Activated effector memory CD4-positive, alpha-beta T cell treated with Interleukin-2 at 50 U/mL for 16 hours (primary cell): ENCODE measurements around the gene IL10RA.

Source experiments
- DNase-seq: peaks from one replicate; pipeline ENCODE4 v3.0.0-alpha.2; 2020

The IL10RA gene

DNA sequence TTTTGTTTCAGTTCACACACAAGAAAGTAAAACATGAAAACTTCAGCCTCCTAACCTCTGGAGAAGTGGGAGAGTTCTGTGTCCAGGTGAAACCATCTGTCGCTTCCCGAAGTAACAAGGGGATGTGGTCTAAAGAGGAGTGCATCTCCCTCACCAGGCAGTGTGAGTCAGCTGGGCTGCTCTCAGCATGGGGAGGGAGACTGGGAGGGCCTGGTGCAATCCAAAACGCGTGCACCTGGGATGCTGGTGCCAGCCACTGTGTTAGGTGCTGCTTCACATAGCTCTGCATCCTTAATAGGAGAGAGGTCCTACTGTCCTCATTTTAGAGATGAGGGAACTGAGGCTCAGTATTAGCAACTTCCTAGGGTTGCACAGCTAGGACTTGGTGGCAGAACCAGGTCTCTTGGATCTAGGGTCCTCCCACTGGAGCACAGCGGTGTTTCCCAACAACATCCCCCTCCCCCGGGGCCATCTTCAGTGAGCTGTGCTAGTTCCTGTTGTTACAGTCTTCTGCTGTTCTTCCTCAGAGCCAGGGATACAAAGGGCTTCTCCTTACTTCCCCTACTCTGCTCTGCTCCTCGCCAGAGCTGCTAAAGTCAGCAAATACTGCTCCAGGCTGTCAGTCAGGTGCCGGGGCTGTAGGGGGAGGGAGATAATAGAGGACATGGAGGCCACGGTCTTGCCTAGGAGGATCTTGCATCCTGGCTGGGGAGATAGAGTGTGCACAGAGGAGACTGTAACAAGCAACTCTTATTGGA lies 8.0 kb downstream of the IL10RA start:
- DNase-seq = no peak

DNA sequence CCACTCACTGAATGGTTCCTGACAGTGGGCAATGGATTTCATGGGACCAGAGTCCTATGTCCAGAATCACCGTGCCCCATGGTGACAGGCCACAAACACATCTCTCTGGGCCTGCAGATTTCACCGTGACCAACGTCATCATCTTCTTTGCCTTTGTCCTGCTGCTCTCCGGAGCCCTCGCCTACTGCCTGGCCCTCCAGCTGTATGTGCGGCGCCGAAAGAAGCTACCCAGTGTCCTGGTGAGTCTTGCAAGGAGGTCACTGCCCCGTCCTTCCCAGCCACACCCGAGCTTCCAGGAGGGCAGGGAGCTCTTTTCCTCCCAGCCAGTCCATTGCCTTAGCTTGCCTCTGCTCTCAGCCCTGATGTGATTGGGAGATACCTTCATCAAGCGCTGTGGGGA lies 9.3 kb downstream of the IL10RA start:
- DNase-seq = no peak

DNA sequence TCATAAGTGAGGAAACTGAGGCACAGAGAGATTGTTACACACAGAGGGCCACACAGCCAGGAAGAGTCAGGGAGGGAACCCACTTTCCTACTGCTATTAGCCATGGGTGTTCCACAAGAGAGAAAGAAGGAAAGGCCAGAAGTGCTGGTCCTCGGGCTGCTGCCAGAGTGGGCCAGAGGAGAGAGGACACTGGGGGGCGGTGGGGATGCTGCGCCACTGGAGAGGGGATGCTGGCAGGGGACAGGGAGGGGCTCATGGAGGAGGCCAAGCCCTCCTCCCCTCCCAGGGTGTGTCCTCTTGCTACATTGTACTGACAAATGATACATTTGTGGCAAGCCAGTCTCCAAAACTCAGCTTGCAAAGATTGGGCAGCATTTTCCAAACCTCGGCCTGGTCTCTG lies 9.9 kb downstream of the IL10RA start:
- no peak for DNase-seq

DNA sequence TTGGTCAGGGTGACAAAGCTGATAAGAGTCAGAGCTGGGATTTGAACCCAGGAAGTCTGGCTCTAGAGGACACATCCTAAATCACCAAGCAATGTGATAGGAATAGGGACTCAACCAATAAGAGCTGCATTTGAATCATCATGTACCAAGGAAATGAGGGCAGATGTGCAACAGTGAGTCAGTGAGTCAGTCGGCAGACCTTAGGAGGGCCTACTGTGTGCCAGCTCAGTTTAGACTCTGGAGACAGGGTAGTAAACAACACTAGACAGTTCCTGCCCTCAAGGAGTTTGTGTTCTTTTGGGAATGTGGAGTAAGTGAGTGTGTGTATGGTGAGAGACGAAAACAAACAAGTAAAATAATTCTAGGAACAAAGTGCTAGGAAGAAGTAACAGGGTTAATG lies 11.2 kb downstream of the IL10RA start:
- no peak for DNase-seq

DNA sequence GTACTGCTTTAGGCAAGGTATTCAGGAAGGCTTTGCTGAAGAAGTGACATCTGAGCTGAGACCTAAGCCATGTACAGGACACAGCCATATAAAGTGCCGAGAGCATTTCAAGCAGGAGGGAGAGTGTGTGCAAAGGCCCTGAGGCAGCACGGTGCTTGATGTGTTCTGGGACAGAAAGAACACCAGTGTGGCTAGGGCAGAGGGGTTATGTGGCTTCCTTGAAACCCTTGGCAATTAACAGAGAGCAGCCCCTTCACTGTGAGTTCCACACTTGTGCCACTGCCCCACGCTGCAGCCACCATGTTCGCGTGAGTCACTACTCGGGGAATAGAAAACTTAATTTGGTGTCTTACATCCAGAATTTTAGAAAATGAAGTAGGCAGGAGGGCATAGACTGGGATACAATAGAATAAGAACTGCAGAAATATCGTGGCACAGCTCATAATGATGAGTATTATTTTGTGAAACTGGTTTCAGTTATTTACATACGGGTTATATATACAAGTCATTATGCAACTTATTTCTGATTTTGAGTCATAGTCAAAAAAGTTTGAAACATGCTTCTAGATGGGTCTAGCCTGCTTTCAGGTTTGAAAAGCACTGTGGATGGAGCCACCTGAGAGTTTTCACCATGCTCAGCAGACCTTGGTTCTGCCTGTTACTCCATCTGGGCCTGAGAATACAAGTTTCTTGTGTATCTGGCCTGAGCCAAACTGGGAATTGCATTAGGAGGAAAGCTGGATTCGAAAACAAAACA lies 11.8 kb downstream of the IL10RA start:
- DNase-seq = no peak

DNA sequence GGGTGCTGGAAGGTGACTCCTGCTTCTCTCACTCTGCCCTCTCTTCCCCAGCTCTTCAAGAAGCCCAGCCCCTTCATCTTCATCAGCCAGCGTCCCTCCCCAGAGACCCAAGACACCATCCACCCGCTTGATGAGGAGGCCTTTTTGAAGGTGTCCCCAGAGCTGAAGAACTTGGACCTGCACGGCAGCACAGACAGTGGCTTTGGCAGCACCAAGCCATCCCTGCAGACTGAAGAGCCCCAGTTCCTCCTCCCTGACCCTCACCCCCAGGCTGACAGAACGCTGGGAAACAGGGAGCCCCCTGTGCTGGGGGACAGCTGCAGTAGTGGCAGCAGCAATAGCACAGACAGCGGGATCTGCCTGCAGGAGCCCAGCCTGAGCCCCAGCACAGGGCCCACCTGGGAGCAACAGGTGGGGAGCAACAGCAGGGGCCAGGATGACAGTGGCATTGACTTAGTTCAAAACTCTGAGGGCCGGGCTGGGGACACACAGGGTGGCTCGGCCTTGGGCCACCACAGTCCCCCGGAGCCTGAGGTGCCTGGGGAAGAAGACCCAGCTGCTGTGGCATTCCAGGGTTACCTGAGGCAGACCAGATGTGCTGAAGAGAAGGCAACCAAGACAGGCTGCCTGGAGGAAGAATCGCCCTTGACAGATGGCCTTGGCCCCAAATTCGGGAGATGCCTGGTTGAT lies 12.6 kb downstream of the IL10RA start:
- no peak for DNase-seq

DNA sequence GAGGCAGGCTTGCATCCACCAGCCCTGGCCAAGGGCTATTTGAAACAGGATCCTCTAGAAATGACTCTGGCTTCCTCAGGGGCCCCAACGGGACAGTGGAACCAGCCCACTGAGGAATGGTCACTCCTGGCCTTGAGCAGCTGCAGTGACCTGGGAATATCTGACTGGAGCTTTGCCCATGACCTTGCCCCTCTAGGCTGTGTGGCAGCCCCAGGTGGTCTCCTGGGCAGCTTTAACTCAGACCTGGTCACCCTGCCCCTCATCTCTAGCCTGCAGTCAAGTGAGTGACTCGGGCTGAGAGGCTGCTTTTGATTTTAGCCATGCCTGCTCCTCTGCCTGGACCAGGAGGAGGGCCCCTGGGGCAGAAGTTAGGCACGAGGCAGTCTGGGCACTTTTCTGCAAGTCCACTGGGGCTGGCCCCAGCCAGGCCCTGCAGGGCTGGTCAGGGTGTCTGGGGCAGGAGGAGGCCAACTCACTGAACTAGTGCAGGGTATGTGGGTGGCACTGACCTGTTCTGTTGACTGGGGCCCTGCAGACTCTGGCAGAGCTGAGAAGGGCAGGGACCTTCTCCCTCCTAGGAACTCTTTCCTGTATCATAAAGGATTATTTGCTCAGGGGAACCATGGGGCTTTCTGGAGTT lies 13.3 kb downstream of the IL10RA start:
- DNase-seq = no peak

DNA sequence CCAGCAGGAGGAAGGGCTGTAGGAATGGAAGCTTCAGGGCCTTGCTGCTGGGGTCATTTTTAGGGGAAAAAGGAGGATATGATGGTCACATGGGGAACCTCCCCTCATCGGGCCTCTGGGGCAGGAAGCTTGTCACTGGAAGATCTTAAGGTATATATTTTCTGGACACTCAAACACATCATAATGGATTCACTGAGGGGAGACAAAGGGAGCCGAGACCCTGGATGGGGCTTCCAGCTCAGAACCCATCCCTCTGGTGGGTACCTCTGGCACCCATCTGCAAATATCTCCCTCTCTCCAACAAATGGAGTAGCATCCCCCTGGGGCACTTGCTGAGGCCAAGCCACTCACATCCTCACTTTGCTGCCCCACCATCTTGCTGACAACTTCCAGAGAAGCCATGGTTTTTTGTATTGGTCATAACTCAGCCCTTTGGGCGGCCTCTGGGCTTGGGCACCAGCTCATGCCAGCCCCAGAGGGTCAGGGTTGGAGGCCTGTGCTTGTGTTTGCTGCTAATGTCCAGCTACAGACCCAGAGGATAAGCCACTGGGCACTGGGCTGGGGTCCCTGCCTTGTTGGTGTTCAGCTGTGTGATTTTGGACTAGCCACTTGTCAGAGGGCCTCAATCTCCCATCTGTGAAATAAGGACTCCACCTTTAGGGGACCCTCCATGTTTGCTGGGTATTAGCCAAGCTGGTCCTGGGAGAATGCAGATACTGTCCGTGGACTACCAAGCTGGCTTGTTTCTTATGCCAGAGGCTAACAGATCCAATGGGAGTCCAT lies 14.1 kb downstream of the IL10RA start:
- DNase-seq = no peak

DNA sequence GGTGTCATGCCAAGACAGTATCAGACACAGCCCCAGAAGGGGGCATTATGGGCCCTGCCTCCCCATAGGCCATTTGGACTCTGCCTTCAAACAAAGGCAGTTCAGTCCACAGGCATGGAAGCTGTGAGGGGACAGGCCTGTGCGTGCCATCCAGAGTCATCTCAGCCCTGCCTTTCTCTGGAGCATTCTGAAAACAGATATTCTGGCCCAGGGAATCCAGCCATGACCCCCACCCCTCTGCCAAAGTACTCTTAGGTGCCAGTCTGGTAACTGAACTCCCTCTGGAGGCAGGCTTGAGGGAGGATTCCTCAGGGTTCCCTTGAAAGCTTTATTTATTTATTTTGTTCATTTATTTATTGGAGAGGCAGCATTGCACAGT lies 14.6 kb downstream of the IL10RA start:
- DNase-seq = no peak

DNA sequence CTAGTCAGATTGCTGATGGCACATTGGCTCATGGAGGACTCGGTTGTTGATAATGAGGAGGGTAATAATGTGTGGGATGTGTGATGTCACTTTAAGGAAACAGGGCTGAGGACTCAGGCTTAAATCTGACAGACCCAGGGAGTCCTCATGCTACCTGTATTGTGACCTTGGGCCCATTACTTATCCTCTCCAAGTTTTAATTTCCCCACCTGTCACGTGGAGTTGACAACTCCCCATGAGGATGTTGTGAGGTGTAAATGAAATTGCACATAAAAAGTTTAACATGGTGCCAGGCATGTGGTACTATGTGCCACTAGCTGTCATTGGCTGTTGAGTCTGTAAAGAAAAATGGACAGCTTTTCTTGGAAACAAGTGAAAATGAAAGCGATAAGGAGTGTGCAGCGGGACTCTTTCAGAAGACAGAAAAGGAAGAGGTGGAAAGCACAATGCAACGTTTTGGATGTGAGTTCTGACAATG lies 15.3 kb downstream of the IL10RA start:
- no peak for DNase-seq

DNA sequence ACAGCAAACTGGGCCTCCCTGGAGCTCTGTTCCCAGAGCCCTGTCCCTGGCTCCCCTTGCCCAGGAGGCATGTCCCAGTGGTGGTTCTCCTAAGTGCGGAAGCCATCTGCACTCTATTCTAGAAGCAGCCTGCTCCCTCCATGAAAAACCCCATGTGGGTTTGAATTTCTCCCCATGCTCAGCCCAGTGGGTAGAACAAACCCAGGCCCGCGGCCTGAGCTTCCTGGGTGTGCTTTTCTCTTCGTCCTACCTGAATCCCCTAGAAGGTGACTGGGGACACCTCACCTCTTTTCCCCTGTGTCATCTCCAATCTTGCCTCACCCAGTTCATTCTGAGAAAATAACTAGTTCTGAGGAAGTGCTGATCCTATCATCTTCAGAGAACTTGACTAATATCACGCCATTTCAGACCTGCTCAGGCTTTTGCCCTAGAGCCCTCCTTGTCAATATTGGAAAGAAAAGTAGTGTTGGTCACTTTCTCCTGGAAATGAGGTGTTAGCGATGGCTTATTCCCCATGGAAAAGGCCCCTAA lies 15.9 kb downstream of the IL10RA start:
- peak; percentile 59 for DNase-seq

DNA sequence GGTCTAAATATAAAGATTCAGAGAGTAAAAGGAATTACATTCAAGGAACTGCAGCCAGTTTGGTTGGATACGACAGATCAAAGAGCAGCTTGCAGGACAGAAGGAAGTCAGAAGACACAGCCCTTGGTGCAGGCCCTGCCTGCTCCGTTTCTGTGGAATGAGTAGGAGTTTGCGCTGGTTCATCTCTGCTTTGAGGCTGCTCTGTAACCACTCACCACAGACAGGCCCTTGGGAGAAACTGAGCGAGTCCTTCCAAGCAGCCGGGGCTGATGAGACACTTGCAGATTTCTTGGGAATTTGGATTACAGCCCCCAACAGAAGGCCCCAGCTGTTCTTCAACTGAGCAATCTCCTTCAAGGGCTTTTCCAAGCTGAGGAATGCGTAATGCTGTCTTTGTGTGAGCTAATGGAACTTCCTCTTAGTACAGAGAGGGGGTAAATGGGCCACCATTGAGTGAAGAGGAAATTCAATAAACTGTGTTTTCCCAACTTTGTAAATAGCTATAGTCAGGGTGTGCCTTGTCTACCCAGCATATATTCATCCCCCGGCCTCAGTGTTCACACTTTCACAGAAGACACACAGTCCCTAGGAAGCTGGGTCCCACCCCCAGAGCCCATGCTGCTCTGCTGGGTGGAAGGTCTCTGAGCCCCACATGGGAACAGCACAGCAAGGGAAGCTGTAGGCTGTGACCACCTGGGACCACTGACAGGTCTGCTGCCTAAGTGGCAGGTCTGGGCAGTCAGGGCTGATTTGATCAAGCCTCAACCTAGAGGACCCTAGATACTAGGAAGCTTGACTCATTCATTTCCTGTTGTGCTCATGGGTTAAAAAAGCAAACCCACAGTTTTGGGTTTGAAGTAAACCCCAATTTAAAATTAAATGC lies 16.6 kb downstream of the IL10RA start:
- DNase-seq = peak; percentile 60

DNA sequence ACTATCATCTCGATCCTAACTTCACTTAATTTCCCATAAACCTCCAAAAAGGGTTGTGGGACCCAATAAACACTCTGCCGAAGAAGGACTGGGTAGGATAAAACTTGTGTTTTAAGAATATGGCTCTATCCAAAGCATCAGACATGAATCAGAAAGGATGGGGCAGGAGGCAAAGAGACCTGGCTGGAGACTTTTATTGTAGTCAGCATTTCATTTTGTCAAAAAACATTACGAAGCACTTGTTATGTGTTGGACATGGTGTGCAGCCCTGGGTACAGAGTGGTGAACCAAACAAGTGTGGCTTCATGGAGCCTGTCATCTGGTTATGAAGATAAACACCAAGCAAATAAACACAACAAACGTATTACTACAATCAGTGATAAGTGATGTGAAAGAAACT lies 17.3 kb downstream of the IL10RA start:
- no peak for DNase-seq

DNA sequence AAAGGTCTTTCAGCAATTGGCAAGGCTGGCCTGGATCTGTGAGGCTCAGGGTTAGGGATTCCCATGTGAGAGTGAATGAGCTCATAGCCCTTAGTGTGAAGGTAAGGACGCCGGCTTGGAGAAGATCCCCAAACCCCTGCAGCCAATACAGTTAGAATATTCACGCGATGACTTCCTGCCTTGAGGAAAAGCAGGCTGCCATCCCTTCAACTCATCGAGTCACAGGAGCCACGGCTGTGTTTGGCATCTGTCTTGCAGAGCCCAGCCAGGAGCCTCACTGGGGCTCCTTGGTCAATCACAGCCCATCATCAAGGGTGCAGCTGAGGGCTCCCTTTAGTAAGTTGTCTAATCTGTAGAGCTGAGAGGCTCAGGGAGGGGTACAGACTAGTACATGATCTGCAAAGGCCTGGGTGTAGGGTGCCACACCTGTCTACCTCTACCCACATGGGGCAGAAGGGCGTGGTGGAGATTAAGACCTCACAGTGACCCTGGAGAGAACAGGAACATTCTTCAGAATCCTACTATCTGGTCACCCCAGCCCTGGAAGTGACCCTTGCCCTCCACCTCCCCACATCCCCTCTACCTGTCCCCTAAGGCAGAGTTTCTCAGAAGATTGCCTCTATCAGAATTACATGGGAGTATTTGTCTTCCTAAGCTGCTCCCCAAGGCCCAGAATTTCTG lies 18.5 kb downstream of the IL10RA start:
- DNase-seq = no peak

DNA sequence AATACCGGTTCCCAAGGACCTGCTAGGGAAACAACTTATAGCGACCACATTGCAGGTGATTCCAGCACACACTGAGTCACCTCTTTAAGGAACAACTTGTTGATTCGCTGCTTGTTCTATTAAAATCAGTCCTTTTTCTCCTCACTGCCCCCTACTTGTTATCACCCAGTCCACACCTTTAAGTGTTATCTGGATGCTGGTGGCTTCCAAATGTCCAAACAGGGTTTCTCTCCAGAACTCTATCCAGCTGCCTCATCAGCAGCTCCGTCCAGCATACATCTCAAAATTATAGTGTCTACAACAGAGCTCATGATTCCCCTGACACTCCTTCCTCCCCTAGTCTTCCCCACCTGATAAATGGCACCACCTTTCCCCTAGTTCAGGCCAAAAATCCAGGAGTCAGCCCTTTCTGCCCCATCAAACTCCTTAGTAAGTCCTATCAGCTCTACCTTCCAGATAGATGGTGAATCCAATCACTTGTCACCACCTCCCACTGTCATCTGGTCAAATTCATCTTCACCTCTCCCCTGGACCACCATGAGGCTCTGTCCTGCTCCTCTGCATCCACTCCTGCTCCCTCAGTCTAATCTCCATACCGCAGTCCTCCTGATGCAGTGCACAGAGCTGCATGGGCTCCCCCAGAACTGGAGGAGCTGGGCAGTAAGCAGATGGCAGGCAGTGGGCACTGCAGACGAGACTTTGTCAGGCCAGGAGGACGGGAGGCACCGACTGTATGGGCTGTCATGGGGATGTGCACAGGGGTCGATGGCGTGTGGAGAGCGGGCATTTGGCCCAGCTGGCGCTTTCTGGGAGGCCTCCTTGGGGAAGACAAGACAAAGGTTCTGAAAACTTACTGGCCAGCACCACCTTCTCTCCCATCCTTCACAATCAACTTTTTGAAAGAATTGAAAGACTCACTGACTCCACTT lies 19.3 kb downstream of the IL10RA start:
- no peak for DNase-seq

DNA sequence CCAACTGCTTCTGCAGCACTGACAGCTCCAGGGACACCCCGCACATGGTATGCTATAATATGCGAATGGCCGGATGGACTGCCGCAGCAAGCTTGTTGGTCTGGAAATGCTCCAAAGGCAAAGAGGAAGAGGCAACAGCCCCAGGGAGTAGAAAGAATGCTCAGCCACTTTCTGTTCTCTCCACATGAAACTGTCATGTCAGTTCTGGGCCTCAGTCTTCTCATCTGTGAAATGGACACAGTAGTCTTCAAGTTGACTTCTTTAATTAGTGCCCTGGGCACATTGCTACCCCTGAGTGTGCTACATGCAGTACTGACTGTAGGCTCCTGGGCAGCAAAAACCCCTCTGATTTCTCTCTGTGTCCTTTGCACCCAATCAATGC lies 19.9 kb downstream of the IL10RA start:
- no peak for DNase-seq

DNA sequence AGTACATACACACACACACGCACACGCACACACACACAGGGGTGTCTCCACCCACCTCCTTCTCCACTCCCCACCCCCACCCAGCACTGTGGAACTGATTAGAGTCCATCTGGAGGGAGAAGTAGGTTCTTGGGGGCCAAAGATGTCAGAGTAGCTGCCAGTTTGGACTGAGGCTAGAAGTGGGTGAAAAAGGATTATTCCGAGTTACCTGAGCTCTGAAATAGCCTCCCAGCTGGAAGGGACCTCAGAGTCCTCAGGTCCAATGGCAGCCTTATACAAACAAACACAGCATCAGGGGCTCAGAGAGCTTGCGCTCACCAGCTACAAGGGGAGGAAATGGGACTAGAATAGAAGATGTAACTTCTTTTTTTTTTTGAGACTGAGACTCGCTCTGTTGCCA lies 20.8 kb downstream of the IL10RA start:
- DNase-seq = no peak

DNA sequence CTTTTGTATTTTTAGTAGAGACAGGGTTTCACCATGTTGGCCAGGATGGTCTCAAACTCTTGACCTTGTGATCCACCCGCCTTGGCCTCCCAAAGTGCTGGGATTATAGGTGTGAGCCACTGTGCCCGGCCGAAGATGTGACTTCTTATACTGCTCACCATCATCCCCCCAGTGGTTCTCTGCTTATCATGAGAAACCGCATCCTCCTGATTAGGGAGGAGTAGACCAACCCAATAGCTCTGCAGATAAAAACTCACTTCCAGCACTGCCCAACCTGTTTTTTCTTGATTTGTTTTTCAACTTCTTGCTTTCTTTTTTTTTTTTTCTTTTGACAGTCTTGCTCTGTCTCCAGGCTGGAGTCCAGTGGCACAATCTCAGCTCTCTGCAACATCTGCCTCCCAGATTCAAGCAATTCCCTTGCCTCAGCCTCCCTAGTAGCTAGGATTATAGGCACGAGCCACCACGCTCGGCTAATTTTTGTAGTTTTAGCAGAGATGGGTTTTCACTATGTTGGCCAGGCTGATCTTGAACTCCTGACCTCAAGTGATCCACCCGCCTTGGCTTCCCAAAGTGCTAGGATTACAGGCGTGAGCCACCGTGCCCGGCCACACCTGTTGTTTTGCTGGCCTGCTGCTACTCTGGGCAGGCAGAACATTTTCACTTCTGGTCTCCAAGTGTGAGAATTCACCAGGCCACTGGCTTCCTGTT lies 21.5 kb downstream of the IL10RA start:
- DNase-seq = peak; percentile 41
